GM23248 (cell line): ENCODE results near the gene OPCML. TPM values are rescaled to one million over a fixed set of nuclear protein-coding genes. Genes with fewer than 3 reads are reported as not detected.

Experiments
- DNase-seq: peaks from one replicate; pipeline ENCODE4 v3.0.0-alpha.2; 2015
- H2AFZ ChIP-seq: fragments of 200-600 bp; sonication (generic); 2 replicates; pipeline ENCODE4 v1.6.1; 2016; ENCODE audit warnings: antibody characterized with exemption
- H3F3A ChIP-seq: fragments of 200-600 bp; sonication (generic); 2 replicates; pipeline ENCODE4 v1.6.1; 2016; ENCODE audit warnings: mild to moderate bottlenecking, antibody characterized with exemption, mixed run types; ENCODE audit not compliant: insufficient read depth
- H3K27ac ChIP-seq: fragments of 200-600 bp; sonication (generic); 2 replicates; pipeline ENCODE4 v1.5.1; 2016; ENCODE audit warnings: mild to moderate bottlenecking
- H3K27me3 ChIP-seq: fragments of 200-600 bp; sonication (generic); replicated peaks from 2 replicates; pipeline ENCODE4 v1.6.1; 2016; ENCODE audit warnings: mild to moderate bottlenecking; ENCODE audit not compliant: insufficient read depth
- H3K36me3 ChIP-seq: fragments of 200-600 bp; sonication (generic); 2 replicates; pipeline ENCODE4 v1.6.1; 2016; ENCODE audit warnings: low read depth, mild to moderate bottlenecking
- H3K4me1 ChIP-seq: fragments of 200-600 bp; sonication (generic); 2 replicates; pipeline ENCODE4 v1.6.1; 2016; ENCODE audit warnings: mild to moderate bottlenecking; ENCODE audit not compliant: insufficient read depth
- H3K4me2 ChIP-seq: fragments of 200-600 bp; sonication (generic); one replicate; pipeline ENCODE4 v1.6.1; 2016; ENCODE audit warnings: mild to moderate bottlenecking; ENCODE audit not compliant: unreplicated experiment
- H3K4me3 ChIP-seq: fragments of 200-600 bp; sonication (generic); 2 replicates; pipeline ENCODE4 v1.5.1; 2016; ENCODE audit warnings: mild to moderate bottlenecking
- H3K79me2 ChIP-seq: fragments of 200-600 bp; sonication (generic); 2 replicates; pipeline ENCODE4 v1.6.1; 2016; ENCODE audit warnings: mild to moderate bottlenecking; ENCODE audit not compliant: insufficient read depth
- H3K9ac ChIP-seq: fragments of 200-600 bp; sonication (generic); 2 replicates; pipeline ENCODE4 v1.6.1; 2016; ENCODE audit warnings: mild to moderate bottlenecking
- H3K9me2 ChIP-seq: fragments of 200-600 bp; sonication (generic); 2 replicates; pipeline ENCODE4 v1.6.1; 2016; ENCODE audit warnings: mixed run types, mild to moderate bottlenecking, moderate library complexity; ENCODE audit not compliant: insufficient read depth
- H3K9me3 ChIP-seq: fragments of 200-600 bp; sonication (generic); one replicate; pipeline ENCODE4 v1.6.1; 2017; ENCODE audit warnings: low read depth
- H4K20me1 ChIP-seq: fragments of 200-600 bp; sonication (generic); 2 replicates; pipeline ENCODE4 v1.6.0; 2016; ENCODE audit not compliant: insufficient read depth
- EZH2 ChIP-seq: fragments of 200-600 bp; sonication (generic); IDR thresholded peaks from 2 replicates; pipeline ENCODE4 v1.6.1; 2018; ENCODE audit warnings: antibody characterized with exemption, mild to moderate bottlenecking; ENCODE audit not compliant: insufficient read depth, poor library complexity, severe bottlenecking
- EZH2phosphoT487 ChIP-seq: fragments of 200-600 bp; sonication (generic); IDR thresholded peaks from 2 replicates; pipeline ENCODE4 v1.6.1; 2018; ENCODE audit warnings: antibody characterized with exemption, moderate library complexity, mild to moderate bottlenecking, low read depth; ENCODE audit not compliant: insufficient read depth
- WGBS, 2 experiments: methylation state at CpG; one replicate each; pipeline ENCODE4 v1.1.6; 2015 to 2017; ENCODE audit warnings: low lambda C conversion rate in 2 of 2, low coverage in 1 of 2; ENCODE audit errors: missing lambda C conversion rate in 2 of 2; 5-methylcytosine and 5-hydroxymethylcytosine counted together
- in situ Hi-C: fragments of 300-500 bp; cut with MboI; formaldehyde crosslinking; loops from 2 replicates; pipeline ENCODE4 v1.15.0; 2020
- polyA plus RNA-seq: library from polyadenylated mRNA; unstranded; fragments of >200 nt; fragmentation: Nextera tagmentation; extraction: Ambion mirVana; gene quantifications from 2 replicates; pipeline ENCODE4 v1.2.1, GENCODE V29; 2016
- total RNA-seq: library from RNA; depleted of rRNA; stranded (reverse); fragments of >200 nt; shearing (Covaris generic); gene quantifications from 2 replicates; pipeline ENCODE4 v1.2.3, GENCODE V29; 2014

OPCML gene
- total and polyA plus RNA-seq, 2 experiments from 2014 or later: 0.69 to 1.6 TPM

GRCh38 chr11:132455044-132455443, 1077.3 kb downstream of the OPCML start:
- H3K9me3 ChIP-seq: no peaks in the 10 kb centered on the region

GRCh38 chr11:132453406-132453805, 1078.9 kb downstream of the OPCML start:
- TF ChIP-seq EZH2phosphoT487 (no peak), EZH2 (no peak)
- in situ Hi-C loops: no loop called here
- H3K4me2 ChIP-seq: peak overlapping the region; percentile 9
- no peak overlapping the region for H3K27ac ChIP-seq
- no peaks in the 10 kb centered on the region for H3K9me3 ChIP-seq
- no peaks in the 10 kb centered on the region; the same call in 1 of the 2 replicates for H3K27me3 ChIP-seq
- no peak overlapping the region for H3K9ac ChIP-seq
- no peak overlapping the region for H2AFZ ChIP-seq
- H3F3A ChIP-seq: peaks cover 13% of the 10 kb centered on the region; the same call in 1 of the 2 replicates
- WGBS, 2 experiments: 6 to 11% methylated on average over 8 of the region's 8 CpGs
- H3K79me2 ChIP-seq: no peaks in the 10 kb centered on the region
- no peak overlapping the region for H3K4me3 ChIP-seq
- DNase-seq: peak; percentile 69
- H3K36me3 ChIP-seq: no peaks in the 10 kb centered on the region
- no peaks in the 10 kb centered on the region for H4K20me1 ChIP-seq
- H3K4me1 ChIP-seq: peaks cover 22% of the 10 kb centered on the region
- no peaks in the 10 kb centered on the region for H3K9me2 ChIP-seq

More at GRCh38 chr11:132455044-132455443, 1077.3 kb downstream of the OPCML start:
- no peak overlapping the region for H3K4me3 ChIP-seq
- H3K4me2 ChIP-seq: no peak overlapping the region
- no peak overlapping the region for H2AFZ ChIP-seq
- no peak overlapping the region for H3K9ac ChIP-seq
- no peaks in the 10 kb centered on the region for H3K79me2 ChIP-seq
- H3F3A ChIP-seq: 0 out of 2 replicates have a peak, but pooled peaks cover 5% of the 10 kb centered on the region
- peaks cover 15% of the 10 kb centered on the region for H3K4me1 ChIP-seq
- TF ChIP-seq EZH2phosphoT487 (no peak), EZH2 (no peak)
- no peaks in the 10 kb centered on the region for H3K9me2 ChIP-seq
- in situ Hi-C loops: no loop called here
- H4K20me1 ChIP-seq: no peaks in the 10 kb centered on the region
- no peaks in the 10 kb centered on the region; the same call in 1 of the 2 replicates for H3K27me3 ChIP-seq
- 77 to 79% methylated on average over 5 of the region's 5 CpGs for WGBS, 2 experiments
- no peak for DNase-seq
- no peaks in the 10 kb centered on the region for H3K36me3 ChIP-seq
- H3K27ac ChIP-seq: no peak overlapping the region

GRCh38 chr11:132452616-132453015, 1079.7 kb downstream of the OPCML start:
- 30 to 44% methylated on average over 1 of the region's 1 CpG for WGBS, 2 experiments
- peak overlapping the region; percentile 9 for H3K4me2 ChIP-seq
- H3K4me3 ChIP-seq: no peak overlapping the region
- no peaks in the 10 kb centered on the region; the same call in 1 of the 2 replicates for H3K27me3 ChIP-seq
- in situ Hi-C loops: no loop called here
- H3K4me1 ChIP-seq: peaks cover 30% of the 10 kb centered on the region
- H3K9ac ChIP-seq: no peak overlapping the region
- H3K27ac ChIP-seq: no peak overlapping the region
- H3K79me2 ChIP-seq: no peaks in the 10 kb centered on the region
- no peak for TF ChIP-seq EZH2
- no peak for TF ChIP-seq EZH2phosphoT487
- no peaks in the 10 kb centered on the region for H3K9me3 ChIP-seq
- H3K9me2 ChIP-seq: no peaks in the 10 kb centered on the region
- no peak overlapping the region for H2AFZ ChIP-seq
- peaks cover 16% of the 10 kb centered on the region; the same call in 1 of the 2 replicates for H3F3A ChIP-seq
- no peaks in the 10 kb centered on the region for H3K36me3 ChIP-seq
- H4K20me1 ChIP-seq: no peaks in the 10 kb centered on the region
- DNase-seq: no peak

- no peak overlapping the region for H3K4me2 ChIP-seq
- H3F3A ChIP-seq: peaks cover 16% of the 10 kb centered on the region; the same call in 1 of the 2 replicates
- no peak for DNase-seq
- H4K20me1 ChIP-seq: no peaks in the 10 kb centered on the region
- no peak overlapping the region for H2AFZ ChIP-seq
- H3K4me3 ChIP-seq: no peak overlapping the region
- H3K9me2 ChIP-seq: no peaks in the 10 kb centered on the region
- H3K36me3 ChIP-seq: no peaks in the 10 kb centered on the region
- 64 to 78% methylated on average over 5 to 7 of the region's 7 CpGs for WGBS, 2 experiments
- TF ChIP-seq EZH2 (no peak), EZH2phosphoT487 (no peak)
- no peaks in the 10 kb centered on the region for H3K79me2 ChIP-seq
- no peaks in the 10 kb centered on the region for H3K9me3 ChIP-seq
- in situ Hi-C loops: no loop called here
- no peak overlapping the region for H3K9ac ChIP-seq
- peaks cover 33% of the 10 kb centered on the region for H3K4me1 ChIP-seq
- no peaks in the 10 kb centered on the region; the same call in 1 of the 2 replicates for H3K27me3 ChIP-seq
- H3K27ac ChIP-seq: no peak overlapping the region
Observed at GRCh38 chr11:132451942-132452601, 1080.2 kb downstream of the OPCML start.
